HepG2 (cell line): ENCODE results near the gene PSKH1. TPM values are rescaled to one million over a fixed set of nuclear protein-coding genes. Genes with fewer than 3 reads are reported as not detected.

Experiments
- CREB3 ChIP-seq: sonication (generic); formaldehyde crosslinking; IDR thresholded peaks from 2 replicates; pipeline ENCODE4 v1.5.0; 2020; ENCODE audit warnings: missing genetic modification reagents
- GMEB2 ChIP-seq: IDR thresholded peaks from 2 replicates; pipeline ENCODE4 v1.6.1; 2016; ENCODE audit warnings: missing biosample characterization, missing genetic modification reagents, low read depth
- HIC2 ChIP-seq: sonication (generic); formaldehyde crosslinking; IDR thresholded peaks from 2 replicates; pipeline ENCODE4 v1.9.0; 2022; ENCODE audit warnings: low read depth, missing genetic modification reagents
- KLF15 ChIP-seq: sonication (generic); formaldehyde crosslinking; IDR thresholded peaks from 2 replicates; pipeline ENCODE4 v1.8.1; 2023; ENCODE audit warnings: borderline replicate concordance, mild to moderate bottlenecking, inconsistent platforms, missing genetic modification reagents, mixed read lengths
- MTA1 ChIP-seq: sonication (generic); formaldehyde crosslinking; IDR thresholded peaks from 2 replicates; pipeline ENCODE4 v1.4.0; 2020; ENCODE audit warnings: missing genetic modification reagents, mild to moderate bottlenecking, borderline replicate concordance
- TIGD3 ChIP-seq: sonication (generic); formaldehyde crosslinking; IDR thresholded peaks from 2 replicates; pipeline ENCODE4 v1.5.1; 2020; ENCODE audit warnings: mild to moderate bottlenecking, missing genetic modification reagents, borderline replicate concordance
- ZNF512 ChIP-seq: sonication (generic); formaldehyde crosslinking; IDR thresholded peaks from 2 replicates; pipeline ENCODE4 v1.4.0; 2020; ENCODE audit warnings: mild to moderate bottlenecking, missing genetic modification reagents
- ZNF749 ChIP-seq: sonication (generic); formaldehyde crosslinking; IDR thresholded peaks from 2 replicates; pipeline ENCODE4 v1.8.0; 2022; ENCODE audit warnings: mild to moderate bottlenecking, missing genetic modification reagents, moderate library complexity, borderline replicate concordance
- polyA plus RNA-seq, 8 experiments: library from polyadenylated mRNA; depleted of rRNA in 3 of 8; stranded (reverse) in 7 of 8; unstranded in 1 of 8; fragments of >200 nt; fragmentation: Illumina TruSeq in 4 of 8; extraction: Trizol in 4 of 8; gene quantifications; 2 replicates each; pipeline versions ENCODE4 v1.2.1 to v1.2.3, GENCODE V29; 2011 to 2016; ENCODE audit warnings: low read depth in 4 of 8, missing spikeins in 1 of 8, mixed read lengths in 1 of 8; ENCODE audit not compliant: insufficient read depth in 1 of 8
- total RNA-seq, 5 experiments: library from RNA; depleted of rRNA; stranded (reverse); fragments of >200 nt; fragmentation: Illumina TruSeq; extraction: Trizol; gene quantifications; 2 replicates each; pipeline ENCODE4 v1.2.3, GENCODE V29; 2016; ENCODE audit warnings: low read depth in 1 of 5

Gene PSKH1
- total and polyA plus RNA-seq, 2 of the 13 experiments (the other 11 are each of a cell fraction or from before 2014, with no cell fraction given) = 8.4 to 19.1 TPM

- TF ChIP-seq ZNF512 (CRISPR knock-in tag) = no peak
- TF ChIP-seq KLF15 (CRISPR knock-in tag) = no peak
- TF ChIP-seq ZNF749 (CRISPR knock-in tag) = 0 out of 2 replicates have a peak, but pooled peaks have one; percentile 9
- no peak for TF ChIP-seq GMEB2 (CRISPR knock-in tag)
- TF ChIP-seq TIGD3 (CRISPR knock-in tag) = no peak
- no peak for TF ChIP-seq HIC2 (CRISPR knock-in tag)
- TF ChIP-seq CREB3 (CRISPR knock-in tag) = no peak
- no peak for TF ChIP-seq MTA1 (CRISPR knock-in tag)
Observed at GRCh38 chr16:67845291-67846062, 47.6 kb upstream of the PSKH1 start (continued).
